Osteoblast (primary cell): ENCODE results near the gene PRMT6. TPM values are rescaled to one million over a fixed set of nuclear protein-coding genes. Genes with fewer than 3 reads are reported as not detected.

ENCODE experiments used
- DNase-seq: peaks from one replicate; pipeline ENCODE4 v3.0.0; 2011; ENCODE audit warnings: low spot score, mixed read lengths; ENCODE audit not compliant: insufficient read length; ENCODE audit errors: missing footprints
- H2AFZ ChIP-seq: 2 replicates; pipeline ENCODE4 v1.6.0; 2011; ENCODE audit warnings: mild to moderate bottlenecking, low read length
- H3K27ac ChIP-seq: 2 replicates; pipeline ENCODE4 v1.5.1; 2011; ENCODE audit warnings: mild to moderate bottlenecking, low read depth, low read length, moderate library complexity
- H3K27me3 ChIP-seq: 2 replicates; pipeline ENCODE4 v1.6.0; 2012; ENCODE audit warnings: mild to moderate bottlenecking, control low read depth, inconsistent platforms, low read length, moderate library complexity; ENCODE audit not compliant: insufficient read depth
- H3K36me3 ChIP-seq: 2 replicates; pipeline ENCODE4 v1.5.1; 2011; ENCODE audit warnings: mild to moderate bottlenecking, low read length, control low read depth, moderate library complexity; ENCODE audit not compliant: insufficient read depth
- H3K4me1 ChIP-seq: 2 replicates; pipeline ENCODE4 v1.5.1; 2011; ENCODE audit warnings: mild to moderate bottlenecking, low read length, control low read depth, moderate library complexity; ENCODE audit not compliant: insufficient read depth
- H3K4me2 ChIP-seq: 2 replicates; pipeline ENCODE4 v1.6.0; 2011; ENCODE audit warnings: mild to moderate bottlenecking, low read length; ENCODE audit not compliant: insufficient read depth
- H3K4me3 ChIP-seq: fragments of 200-600 bp; sonication (generic); 3 replicates; pipeline ENCODE4 v1.5.1; 2012; ENCODE audit warnings: mild to moderate bottlenecking, low read length, inconsistent platforms; ENCODE audit not compliant: insufficient read depth
- H3K79me2 ChIP-seq: 2 replicates; pipeline ENCODE4 v1.6.0; 2012; ENCODE audit warnings: mild to moderate bottlenecking, low read length, control low read depth, inconsistent platforms; ENCODE audit not compliant: insufficient read depth
- H3K9me3 ChIP-seq: 2 replicates; pipeline ENCODE4 v1.5.1; 2011; ENCODE audit warnings: low read depth, low read length, control low read depth
- H4K20me1 ChIP-seq: 2 replicates; pipeline ENCODE4 v1.6.0; 2012; ENCODE audit warnings: mild to moderate bottlenecking, low read length, control low read depth; ENCODE audit not compliant: insufficient read depth
- CTCF ChIP-seq: IDR thresholded peaks from 2 replicates; pipeline ENCODE4 v1.5.1; 2011; ENCODE audit warnings: mild to moderate bottlenecking, low read depth, low read length, moderate library complexity; ENCODE audit errors: extremely low read depth
- total RNA-seq: library from RNA; depleted of rRNA; stranded (reverse); fragments of >200 nt; gene quantifications from 2 replicates; pipeline ENCODE4 v1.2.3, GENCODE V29; 2012

PRMT6 gene
- total RNA-seq: 18.9 and 22.4 TPM in 2 replicates

GRCh38 chr1:107056426-107057196 lies at the start of gene PRMT6:
Gene PRMT6 (plus strand): TSS chr1:107056674. CDS start chr1:107056716, 42 bp downstream.
- Histone ChIP-seq H2AFZ (peak within 1 kb of the TSS; percentile 99), H3K79me2 (peaks cover 16% of the 10 kb centered on the region), H3K36me3 (peaks cover 3% of the 10 kb centered on the region), H3K27ac (peak within 1 kb of the TSS; percentile 71), H4K20me1 (peaks cover 2% of the 10 kb centered on the region), H3K9me3 (no peaks in the 10 kb centered on the region), H3K4me3 (peak within 1 kb of the TSS; percentile 98), H3K27me3 (no peaks in the 10 kb centered on the region), H3K4me1 (peaks cover 11% of the 10 kb centered on the region), H3K4me2 (peak within 1 kb of the TSS; percentile 91)
- no peak for TF ChIP-seq CTCF
- peak; percentile 91 for DNase-seq

GRCh38 chr1:107009281-107009680 lies 47.2 kb upstream of the PRMT6 start:
- no peaks in the 10 kb centered on the region for H4K20me1 ChIP-seq
- H2AFZ ChIP-seq: no peak overlapping the region
- DNase-seq: no peak

GRCh38 chr1:107010582-107010981 lies 45.9 kb upstream of the PRMT6 start:
- H3K4me2 ChIP-seq: no peak overlapping the region
- no peak for TF ChIP-seq CTCF

More at GRCh38 chr1:107009281-107009680, 47.2 kb upstream of the PRMT6 start:
- H3K4me2 ChIP-seq: no peak overlapping the region
- no peaks in the 10 kb centered on the region for H3K4me1 ChIP-seq
- H3K4me3 ChIP-seq: no peak overlapping the region
- no peak for TF ChIP-seq CTCF
- H3K27ac ChIP-seq: no peak overlapping the region
- H3K9me3 ChIP-seq: no peaks in the 10 kb centered on the region
- no peaks in the 10 kb centered on the region for H3K36me3 ChIP-seq
- H3K79me2 ChIP-seq: no peaks in the 10 kb centered on the region
- H3K27me3 ChIP-seq: no peaks in the 10 kb centered on the region

GRCh38 chr1:107016376-107016978 lies 40.0 kb upstream of the PRMT6 start:
- no peaks in the 10 kb centered on the region for H3K79me2 ChIP-seq
- no peak for DNase-seq
- H2AFZ ChIP-seq: peak overlapping the region; percentile 63
- H3K4me3 ChIP-seq: peak overlapping the region; percentile 19
- no peaks in the 10 kb centered on the region for H3K36me3 ChIP-seq
- H3K9me3 ChIP-seq: no peaks in the 10 kb centered on the region
- H4K20me1 ChIP-seq: no peaks in the 10 kb centered on the region
- no peaks in the 10 kb centered on the region for H3K27me3 ChIP-seq
- no peaks in the 10 kb centered on the region for H3K4me1 ChIP-seq
- H3K4me2 ChIP-seq: peak overlapping the region; percentile 62
- no peak for TF ChIP-seq CTCF
- no peak overlapping the region for H3K27ac ChIP-seq

More at GRCh38 chr1:107010582-107010981, 45.9 kb upstream of the PRMT6 start:
- Histone ChIP-seq H3K27me3 (no peaks in the 10 kb centered on the region), H2AFZ (no peak overlapping the region), H4K20me1 (no peaks in the 10 kb centered on the region), H3K79me2 (no peaks in the 10 kb centered on the region), H3K4me3 (no peak overlapping the region), H3K36me3 (no peaks in the 10 kb centered on the region), H3K4me1 (no peaks in the 10 kb centered on the region), H3K27ac (no peak overlapping the region), H3K9me3 (no peaks in the 10 kb centered on the region)
- DNase-seq: no peak
